ENCODE results near the gene CHCHD1. TPM values are rescaled to one million over a fixed set of nuclear protein-coding genes. Genes with fewer than 3 reads are reported as not detected.

CHCHD1 gene
- total and polyA plus RNA-seq, 2 experiments from 2014 or later = 40.6 to 187 TPM

- no peak overlapping the region for H3K4me3 Mint-ChIP-seq
- H3K4me1 Mint-ChIP-seq = peaks cover 5% of the 10 kb centered on the region
- no peak overlapping the region for H3K27ac ChIP-seq (ENCODE audit: low read depth)
- H3K27me3 Mint-ChIP-seq (ENCODE audit: insufficient read depth, low read depth, poor library complexity) = peaks cover 9% of the 10 kb centered on the region
- DNase-seq (ENCODE audit: low spot score) = no peak
- peaks cover 7% of the 10 kb centered on the region for H3K4me1 ChIP-seq (ENCODE audit: insufficient read depth)
- 0 out of 2 replicates have a peak, but pooled peaks cover 2% of the 10 kb centered on the region for H3F3A ChIP-seq (replicated peaks; ENCODE audit: low read depth)
- no peaks in the 10 kb centered on the region for H3K9me2 ChIP-seq (ENCODE audit: insufficient read depth)
- no peak overlapping the region for H3K4me3 ChIP-seq
- H3K4me2 ChIP-seq = no peak overlapping the region
- peaks cover 3% of the 10 kb centered on the region; the same call in 1 of the 2 replicates for H3K36me3 ChIP-seq (ENCODE audit: insufficient read depth)
- TF ChIP-seq EZH2 (IDR thresholded peaks at IDR 0.05; ENCODE audit: low read depth, unreplicated experiment) = no peak
- TF ChIP-seq POLR2AphosphoS5 (IDR thresholded peaks at IDR 0.05; ENCODE audit: low read depth) = no peak
- no peak for TF ChIP-seq JUNB (IDR thresholded peaks at IDR 0.05; ENCODE audit: unreplicated experiment)
- no peak for TF ChIP-seq ETS1 (IDR thresholded peaks at IDR 0.05)
- TF ChIP-seq REST (IDR thresholded peaks at IDR 0.05; ENCODE audit: unreplicated experiment) = no peak
- no peak for TF ChIP-seq CREB1 (CRISPR knock-in tag; IDR thresholded peaks at IDR 0.05; ENCODE audit: low read depth)
- no peak for TF ChIP-seq CTCF (conservative IDR thresholded peaks at IDR 0.05; ENCODE audit: low read depth in 2 of 2)
- no peak for TF ChIP-seq ZNF114 (CRISPR knock-in tag; IDR thresholded peaks at IDR 0.05)
- TF ChIP-seq ZNF462 (CRISPR knock-in tag; IDR thresholded peaks at IDR 0.05) = no peak
- TF ChIP-seq ZNF331 (CRISPR knock-in tag; IDR thresholded peaks at IDR 0.05; ENCODE audit: low read depth) = no peak
- no peak for TF ChIP-seq STAT1 (IDR thresholded peaks at IDR 0.05; ENCODE audit: unreplicated experiment)
- TF ChIP-seq EZH2phosphoT487 (IDR thresholded peaks at IDR 0.05; ENCODE audit: unreplicated experiment) = no peak
- no peak for TF ChIP-seq NANOG (IDR thresholded peaks at IDR 0.05; ENCODE audit: borderline replicate concordance)
- no peak overlapping the region for H3K27ac Mint-ChIP-seq
- 0 out of 2 replicates have a peak, but pooled peaks cover 3% of the 10 kb centered on the region for H4K20me1 ChIP-seq (replicated peaks; ENCODE audit: insufficient read depth)
- ATAC-seq = no peak
- no peaks in the 10 kb centered on the region for H3K27me3 ChIP-seq (ENCODE audit: insufficient read depth)
- H2AFZ ChIP-seq = no peak overlapping the region
- H3K36me3 Mint-ChIP-seq (ENCODE audit: low read depth) = peaks cover 50% of the 10 kb centered on the region
- H3K9me3 Mint-ChIP-seq = no peaks in the 10 kb centered on the region
- no peaks in the 10 kb centered on the region for H3K79me2 ChIP-seq (replicated peaks; ENCODE audit: insufficient read depth)
Measured at GRCh38 chr10:73807471-73807870, 25.6 kb downstream of the CHCHD1 start.
